NCI-H128 (cell line): Measurements from ENCODE around the gene FRMD5.
"Not testable (repeated sequence)": the region's sequence is repeated elsewhere in the genome, so short reads cannot be mapped to it uniquely, and the experiment has no call there.

Source experiments
- DNase-seq: peaks from one replicate; lab custom pipeline; 2025; ENCODE audit not compliant: unreplicated experiment; lab: John Stamatoyannopoulos, UW

FRMD5 gene

GRCh38 chr15:43867096-43867495 lies 328.0 kb downstream of the FRMD5 start:
- DNase-seq: no peak

- DNase-seq: not testable (repeated sequence)
Observed at GRCh38 chr15:43866636-43867035, 328.4 kb downstream of the FRMD5 start.

GRCh38 chr15:43859546-43859945 lies 335.5 kb downstream of the FRMD5 start:
- peak; percentile 9 for DNase-seq

GRCh38 chr15:43854801-43855200 lies 340.3 kb downstream of the FRMD5 start:
- no peak for DNase-seq

- DNase-seq: no peak
Observed at GRCh38 chr15:43852607-43853006, 342.5 kb downstream of the FRMD5 start.

GRCh38 chr15:43851251-43851650 lies 343.8 kb downstream of the FRMD5 start:
- DNase-seq: no peak

- no peak for DNase-seq
Observed at GRCh38 chr15:43845421-43845820, 349.6 kb downstream of the FRMD5 start.

- not testable (repeated sequence) for DNase-seq
Observed at GRCh38 chr15:43832485-43832884, 362.6 kb downstream of the FRMD5 start.

GRCh38 chr15:43831519-43832052 lies 363.5 kb downstream of the FRMD5 start:
- DNase-seq: not testable (repeated sequence)

GRCh38 chr15:43830691-43831275 lies 364.3 kb downstream of the FRMD5 start:
- not testable (repeated sequence) for DNase-seq

- not testable (repeated sequence) for DNase-seq
Observed at GRCh38 chr15:43829951-43830540, 365.0 kb downstream of the FRMD5 start.

GRCh38 chr15:43828061-43828657 lies 366.9 kb downstream of the FRMD5 start:
- no peak for DNase-seq

- peak; percentile 53 for DNase-seq
Observed at GRCh38 chr15:43826508-43827341, 368.3 kb downstream of the FRMD5 start, which contains the start of gene WDR76. Gene WDR76 (plus strand): TSS chr15:43827002. CDS start chr15:43827033, 31 bp downstream.

GRCh38 chr15:43826029-43826507 lies 369.0 kb downstream of the FRMD5 start:
- DNase-seq: no peak

- not testable (repeated sequence) for DNase-seq
Observed at GRCh38 chr15:43825305-43825704, 369.8 kb downstream of the FRMD5 start.

- peak; percentile 75 for DNase-seq
Observed at GRCh38 chr15:43824302-43825246, 370.5 kb downstream of the FRMD5 start, which contains the start of gene MFAP1. Gene MFAP1 (minus strand): TSS chr15:43824690. CDS start chr15:43824569, 121 bp downstream.

- no peak for DNase-seq
Observed at GRCh38 chr15:43821505-43821904, 373.6 kb downstream of the FRMD5 start.
